GM18867 (cell line): ENCODE results near the gene VAPA.

ENCODE experiments used
- ATAC-seq: cut with Tn5 transposase; IDR thresholded peaks from one replicate; pipeline ENCODE4 v1.9.1; 2021; ENCODE audit warnings: mild to moderate bottlenecking, moderate library complexity; ENCODE audit not compliant: unreplicated experiment

Gene VAPA, protein sequence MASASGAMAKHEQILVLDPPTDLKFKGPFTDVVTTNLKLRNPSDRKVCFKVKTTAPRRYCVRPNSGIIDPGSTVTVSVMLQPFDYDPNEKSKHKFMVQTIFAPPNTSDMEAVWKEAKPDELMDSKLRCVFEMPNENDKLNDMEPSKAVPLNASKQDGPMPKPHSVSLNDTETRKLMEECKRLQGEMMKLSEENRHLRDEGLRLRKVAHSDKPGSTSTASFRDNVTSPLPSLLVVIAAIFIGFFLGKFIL

DNA sequence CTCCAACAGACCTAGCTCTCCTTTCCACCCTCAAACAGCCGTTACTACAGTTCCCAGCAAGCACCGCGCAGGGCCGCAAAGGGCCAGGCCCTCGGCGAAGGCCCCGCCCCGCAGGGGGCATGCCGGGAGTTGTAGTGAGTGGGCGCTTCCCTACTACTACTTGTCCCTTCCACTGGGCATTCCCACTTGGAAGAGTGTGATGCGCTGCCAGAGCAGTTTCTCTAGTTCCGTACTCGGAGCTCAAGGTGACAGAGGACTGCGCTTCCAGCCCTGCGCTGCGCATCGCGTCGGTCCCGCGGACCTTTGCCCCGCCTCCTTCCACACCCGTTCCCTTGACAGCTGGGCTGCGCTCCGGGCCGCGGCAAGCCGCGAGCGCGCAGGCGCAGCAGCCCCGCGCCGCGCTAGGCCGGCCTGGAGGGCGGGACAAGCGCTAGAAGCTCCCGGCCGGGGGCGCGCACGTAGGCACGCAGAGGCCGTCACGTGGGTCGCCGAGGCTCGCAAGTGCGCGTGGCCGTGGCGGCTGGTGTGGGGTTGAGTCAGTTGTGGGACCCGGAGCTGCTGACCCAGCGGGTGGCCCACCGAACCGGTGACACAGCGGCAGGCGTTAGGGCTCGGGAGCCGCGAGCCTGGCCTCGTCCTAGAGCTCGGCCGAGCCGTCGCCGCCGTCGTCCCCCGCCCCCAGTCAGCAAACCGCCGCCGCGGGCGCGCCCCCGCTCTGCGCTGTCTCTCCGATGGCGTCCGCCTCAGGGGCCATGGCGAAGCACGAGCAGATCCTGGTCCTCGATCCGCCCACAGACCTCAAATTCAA is at the start of gene VAPA:
Gene VAPA (plus strand): TSS at position 491 of the 808 bp plus-strand sequence. CDS start 241 bp downstream, at position 732.
- peak; percentile 82 for ATAC-seq

GRCh38 chr18:9865764-9866490 is 47.9 kb upstream of the VAPA start:
- no peak for ATAC-seq

DNA sequence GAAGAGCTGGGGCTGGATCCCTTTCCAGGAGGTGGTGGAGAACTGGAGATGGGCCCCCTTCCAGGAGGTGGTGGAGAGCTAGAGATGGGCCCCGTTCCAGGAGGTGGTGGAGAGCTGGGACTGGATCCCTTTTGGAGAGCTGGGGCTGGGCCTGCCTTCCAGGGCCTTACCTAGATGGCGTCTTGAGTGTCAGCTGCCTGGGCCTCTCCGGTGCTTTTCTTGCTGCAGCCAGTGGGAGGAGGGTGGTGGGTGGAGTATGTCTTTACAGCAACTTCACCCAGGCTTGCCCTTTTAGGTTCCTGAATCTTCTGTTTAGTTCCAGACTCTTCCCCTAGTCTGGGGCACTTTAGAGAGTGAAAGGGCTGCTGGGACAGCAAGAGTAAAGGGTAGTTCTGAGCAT is 47.2 kb upstream of the VAPA start:
- no peak for ATAC-seq

- ATAC-seq = no peak
Observed at GRCh38 chr18:9867071-9867594, 46.7 kb upstream of the VAPA start.

DNA sequence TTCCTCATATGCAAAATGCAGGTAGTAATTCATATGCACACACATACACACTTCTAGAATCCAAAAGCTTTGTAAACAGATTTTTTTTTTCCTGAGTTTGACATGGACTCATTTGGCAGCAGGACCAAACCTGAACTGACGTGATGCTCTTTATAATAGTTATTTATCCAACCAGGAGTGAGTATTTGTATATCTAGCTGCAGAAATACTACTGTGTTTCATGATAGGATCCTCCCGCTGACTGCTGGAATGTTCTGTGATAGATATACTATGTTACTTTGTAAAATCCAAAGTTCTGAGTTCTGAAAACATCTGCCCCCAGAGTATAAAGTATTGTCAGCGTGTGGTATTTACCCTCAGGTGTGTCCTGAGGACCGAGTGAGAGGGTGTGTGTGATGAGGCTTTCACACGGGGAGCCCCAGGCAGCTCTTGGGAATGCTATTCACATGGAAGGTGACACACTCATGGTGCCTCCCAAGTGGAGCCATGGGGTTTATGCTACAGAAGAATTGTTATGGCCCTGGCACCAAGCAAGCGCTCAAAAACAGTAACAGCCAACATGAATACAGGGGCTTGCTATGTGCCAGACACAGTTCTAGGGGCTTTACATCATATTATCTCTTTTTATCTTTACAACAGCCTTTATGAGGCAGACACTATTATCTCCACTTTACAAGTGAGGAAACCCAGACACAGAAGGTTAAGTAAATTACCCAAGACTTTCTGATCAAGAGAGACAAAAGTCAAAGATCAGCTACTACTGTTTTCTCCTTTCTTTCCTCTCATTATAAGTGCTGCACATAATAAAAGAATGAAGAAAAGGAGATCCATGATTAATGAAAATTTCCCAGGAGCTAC is 44.7 kb upstream of the VAPA start:
- no peak for ATAC-seq

- peak; percentile 84 for ATAC-seq
Observed at GRCh38 chr18:9869715-9870430, 43.9 kb upstream of the VAPA start.

GRCh38 chr18:9870431-9871008 is 43.3 kb upstream of the VAPA start:
- ATAC-seq = peak; percentile 39

- no peak for ATAC-seq
Observed at GRCh38 chr18:9871244-9871746, 42.5 kb upstream of the VAPA start.

DNA sequence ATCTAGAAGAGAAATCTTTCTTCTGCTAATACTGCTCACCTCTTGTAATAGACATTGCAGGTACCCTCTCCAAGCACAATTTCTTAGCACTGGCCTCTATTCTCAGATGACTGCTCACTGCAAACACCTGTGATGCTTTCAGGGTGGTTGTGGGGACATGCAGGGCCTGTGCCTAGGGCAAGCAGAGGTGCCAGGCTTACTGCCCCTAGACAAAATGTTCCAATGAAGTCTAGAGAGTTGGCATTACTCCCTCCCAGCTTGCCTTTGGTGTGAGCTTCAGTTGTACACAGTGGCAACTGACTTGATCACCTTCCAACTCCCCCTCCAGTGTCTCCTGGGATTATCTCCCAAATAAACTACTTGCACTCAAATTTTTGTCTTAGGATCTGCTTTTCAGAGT is 41.0 kb upstream of the VAPA start:
- ATAC-seq = no peak

DNA sequence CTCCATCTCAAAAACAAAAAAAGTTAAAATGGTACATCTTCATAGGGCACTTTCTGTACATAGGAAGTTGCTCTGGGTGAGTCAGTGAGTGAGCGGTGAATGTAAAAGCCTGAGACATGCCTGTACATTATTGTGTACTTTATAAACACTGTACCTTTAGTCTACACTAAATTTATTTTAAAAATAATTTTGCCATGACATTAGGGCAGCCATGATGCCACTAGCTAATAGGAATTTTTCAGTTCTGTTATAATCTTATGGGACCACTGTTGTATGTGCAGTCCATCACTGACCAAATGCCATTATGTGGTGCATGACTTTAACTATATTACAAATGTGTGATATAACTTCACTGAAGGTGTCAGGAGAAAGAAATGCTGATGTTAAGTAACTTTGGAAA is 39.1 kb upstream of the VAPA start:
- no peak for ATAC-seq

- ATAC-seq = no peak
Observed at GRCh38 chr18:9876212-9876866, 37.5 kb upstream of the VAPA start.

DNA sequence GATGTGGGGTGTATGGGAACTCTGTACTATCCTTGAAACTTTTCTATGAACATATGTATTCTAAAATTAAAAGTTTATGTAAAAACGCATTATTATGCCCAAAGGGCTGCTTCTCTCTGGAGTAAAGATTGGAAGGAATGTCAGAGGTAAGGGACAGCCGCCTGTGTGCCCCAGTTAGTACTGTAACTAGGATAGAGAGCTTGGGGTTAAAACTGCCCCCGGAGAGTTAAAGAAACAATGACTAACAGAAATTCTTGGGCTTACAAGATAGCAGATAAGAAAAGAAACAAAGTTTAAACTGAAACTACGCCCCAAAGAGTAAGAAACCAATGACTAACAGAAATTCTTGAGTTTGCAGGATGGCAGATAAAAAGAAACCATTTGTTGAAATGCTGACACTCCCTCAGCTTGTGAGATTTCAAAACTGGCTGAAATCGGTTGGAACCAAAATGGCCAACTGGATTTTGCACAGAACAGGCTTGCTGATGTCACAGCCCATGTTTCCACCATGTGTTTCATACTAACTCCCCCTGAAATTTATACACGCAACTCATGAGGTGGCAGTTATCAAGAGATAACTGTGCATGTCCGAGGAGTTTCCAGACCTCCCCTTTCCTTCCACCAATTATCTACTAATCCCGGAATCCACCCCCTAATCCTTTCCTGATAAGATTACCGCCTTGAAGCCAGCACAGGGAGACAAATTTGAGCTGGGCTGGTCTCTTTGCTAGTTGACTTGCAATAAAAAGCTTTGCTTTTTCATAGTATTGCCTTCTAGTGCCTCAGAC is 36.8 kb upstream of the VAPA start:
- peak; percentile 75 for ATAC-seq

- ATAC-seq = no peak
Observed at GRCh38 chr18:9877655-9878014, 36.2 kb upstream of the VAPA start.

DNA sequence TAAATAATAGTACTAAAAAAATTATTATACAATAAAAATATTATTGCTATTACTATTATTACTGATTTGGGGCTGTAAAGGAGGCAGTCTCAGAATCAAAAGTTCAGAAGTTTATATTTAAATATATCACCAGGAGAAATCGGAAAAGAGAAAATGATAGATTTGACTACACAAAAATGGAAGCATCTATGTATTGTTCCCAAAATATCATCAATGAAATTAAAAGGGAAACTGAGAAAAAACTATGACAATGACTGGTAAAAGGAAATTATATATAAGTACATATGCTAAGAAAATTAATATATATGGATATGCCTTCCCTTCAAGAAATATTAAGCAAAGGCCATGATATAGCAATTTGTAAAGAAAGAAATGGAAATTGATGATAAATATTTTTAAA is 35.7 kb upstream of the VAPA start:
- ATAC-seq = no peak

GRCh38 chr18:9878783-9879242 is 35.0 kb upstream of the VAPA start:
- ATAC-seq = no peak

DNA sequence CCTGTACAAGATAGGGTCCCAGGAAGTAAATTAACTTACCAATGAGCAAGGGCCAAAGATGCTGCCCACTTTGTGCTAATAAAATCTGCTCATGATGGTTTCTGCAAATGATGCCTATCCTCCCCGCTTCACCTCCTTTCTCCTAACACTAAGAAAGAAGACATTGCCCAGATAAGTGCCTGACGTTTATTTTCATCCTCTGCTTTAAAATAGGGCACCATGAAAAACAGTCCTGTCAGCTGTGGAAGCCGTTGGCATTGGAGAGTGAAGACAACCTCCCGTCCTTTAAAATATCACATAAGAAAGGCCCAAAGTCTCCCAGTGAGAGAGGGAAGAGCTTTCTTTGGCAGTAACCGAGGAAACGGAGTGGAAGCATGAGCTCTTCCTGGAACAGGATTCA is 29.7 kb upstream of the VAPA start:
- no peak for ATAC-seq

GRCh38 chr18:9884532-9885140 is 29.2 kb upstream of the VAPA start:
- ATAC-seq = no peak
